HEK293 (cell line): ENCODE data around the gene CASP3.
"Not testable (repeated sequence)": the region's sequence is repeated elsewhere in the genome, so short reads cannot be mapped to it uniquely, and the experiment has no call there.

ENCODE experiments used
- CTCF ChIA-PET: fragments of 350-600 bp; formaldehyde crosslinking; extraction: SDS; loops from one replicate; lab custom pipeline; 2021; ENCODE audit warnings: antibody characterized with exemption; lab: Yijun Ruan, JAX
- POLR2A ChIA-PET: fragments of 300-600 bp; formaldehyde crosslinking; extraction: SDS; loops from one replicate; lab custom pipeline; 2020; ENCODE audit warnings: antibody characterized with exemption, inconsistent platforms; lab: Yijun Ruan, JAX
- H3K27ac ChIP-seq: fragments of 200-500 bp; sonication (Bioruptor generic); 2 replicates; pipeline ENCODE4 v1.5.1; 2014; ENCODE audit warnings: low read depth, low read length, control low read depth, inconsistent platforms; ENCODE audit errors: extremely low read depth
- H3K36me3 ChIP-seq, 2 experiments: fragments of 200-500 bp in 1 of 2; sonication (Bioruptor generic) in 1 of 2; 1 replicate in 1 of 2; 2 replicates in 1 of 2; pipeline ENCODE4 v1.5.1; 2014 to 2017; ENCODE audit warnings: inconsistent platforms in 2 of 2, low read length in 2 of 2; ENCODE audit not compliant: control insufficient read depth in 2 of 2, insufficient read depth in 1 of 2
- H3K4me1 ChIP-seq: fragments of 200-500 bp; sonication (Bioruptor generic); 2 replicates; pipeline ENCODE4 v1.5.1; 2014; ENCODE audit warnings: mild to moderate bottlenecking, low read length, inconsistent platforms; ENCODE audit not compliant: control insufficient read depth, insufficient read depth
- H3K4me3 ChIP-seq: 2 replicates; pipeline ENCODE4 v1.5.1; 2011; ENCODE audit warnings: low read depth, mild to moderate bottlenecking, control low read depth, low read length, moderate library complexity
- H3K9me3 ChIP-seq: fragments of 200-500 bp; sonication (Bioruptor generic); 2 replicates; pipeline ENCODE4 v1.5.1; 2014; ENCODE audit warnings: low read depth, low read length, inconsistent platforms; ENCODE audit not compliant: control insufficient read depth, insufficient read depth
- EGR2 ChIP-seq: fragments of 450-650 bp; formaldehyde crosslinking; IDR thresholded peaks from 2 replicates; pipeline ENCODE4 v1.5.1; 2016; ENCODE audit warnings: low read depth, missing biosample characterization, missing genetic modification characterization
- KLF17 ChIP-seq: fragments of 450-650 bp; formaldehyde crosslinking; IDR thresholded peaks from 2 replicates; pipeline ENCODE4 v1.5.1; 2016; ENCODE audit warnings: missing biosample characterization, missing genetic modification characterization
- KLF8 ChIP-seq: fragments of 450-650 bp; formaldehyde crosslinking; IDR thresholded peaks from 2 replicates; pipeline ENCODE4 v1.5.1; 2016; ENCODE audit warnings: missing biosample characterization, missing genetic modification characterization
- PRDM4 ChIP-seq: fragments of 450-650 bp; formaldehyde crosslinking; IDR thresholded peaks from 2 replicates; pipeline ENCODE4 v1.5.1; 2017; ENCODE audit warnings: missing biosample characterization, missing genetic modification characterization
- REPIN1 ChIP-seq: fragments of 450-650 bp; formaldehyde crosslinking; IDR thresholded peaks from 2 replicates; pipeline ENCODE4 v1.5.1; 2017; ENCODE audit warnings: missing biosample characterization, missing genetic modification characterization, low read depth
- ZBTB10 ChIP-seq: fragments of 450-650 bp; formaldehyde crosslinking; IDR thresholded peaks from 2 replicates; pipeline ENCODE4 v1.5.1; 2016; ENCODE audit warnings: missing biosample characterization, missing genetic modification characterization
- ZFP37 ChIP-seq: fragments of 450-650 bp; formaldehyde crosslinking; IDR thresholded peaks from 2 replicates; pipeline ENCODE4 v1.5.1; 2016; ENCODE audit warnings: missing biosample characterization, missing genetic modification characterization
- ZNF112 ChIP-seq: fragments of 450-650 bp; formaldehyde crosslinking; IDR thresholded peaks from 2 replicates; pipeline ENCODE4 v1.5.0; 2017; ENCODE audit warnings: missing biosample characterization, missing genetic modification characterization
- ZNF155 ChIP-seq: fragments of 450-650 bp; formaldehyde crosslinking; IDR thresholded peaks from 2 replicates; pipeline ENCODE4 v1.5.1; 2016; ENCODE audit warnings: missing biosample characterization, missing genetic modification characterization
- ZNF473 ChIP-seq: fragments of 450-650 bp; formaldehyde crosslinking; IDR thresholded peaks from 2 replicates; pipeline ENCODE4 v1.5.1; 2017; ENCODE audit warnings: missing biosample characterization, missing genetic modification characterization
- ZNF48 ChIP-seq: fragments of 450-650 bp; formaldehyde crosslinking; IDR thresholded peaks from 2 replicates; pipeline ENCODE4 v1.5.1; 2016; ENCODE audit warnings: missing biosample characterization, missing genetic modification characterization
- ZNF510 ChIP-seq: fragments of 450-650 bp; formaldehyde crosslinking; IDR thresholded peaks from 2 replicates; pipeline ENCODE4 v1.5.1; 2018; ENCODE audit warnings: mild to moderate bottlenecking, missing genetic modification characterization, missing biosample characterization; ENCODE audit not compliant: insufficient replicate concordance
- ZNF558 ChIP-seq: fragments of 450-650 bp; formaldehyde crosslinking; IDR thresholded peaks from 2 replicates; pipeline ENCODE4 v1.5.1; 2016; ENCODE audit warnings: missing biosample characterization, missing genetic modification characterization
- ZNF791 ChIP-seq: fragments of 450-650 bp; formaldehyde crosslinking; IDR thresholded peaks from 2 replicates; pipeline ENCODE4 v1.5.1; 2016; ENCODE audit warnings: missing biosample characterization, missing genetic modification characterization
- ZNF843 ChIP-seq: fragments of 450-650 bp; formaldehyde crosslinking; IDR thresholded peaks from 2 replicates; pipeline ENCODE4 v1.5.1; 2016; ENCODE audit warnings: missing biosample characterization, missing genetic modification characterization
- ZSCAN30 ChIP-seq: fragments of 450-650 bp; IDR thresholded peaks from 2 replicates; pipeline ENCODE4 v1.5.1; 2018; ENCODE audit warnings: missing biosample characterization, mild to moderate bottlenecking, missing genetic modification characterization, moderate library complexity

The CASP3 gene

GRCh38 chr4:184628103-184628502 is 21.1 kb downstream of the CASP3 start (continued):
- TF ChIP-seq ZNF155 (tag by site-specific recombination) (no peak), ZFP37 (tag by site-specific recombination) (no peak), ZBTB10 (tag by site-specific recombination) (no peak), ZSCAN30 (tag by site-specific recombination) (no peak)

GRCh38 chr4:184625783-184626596 is 23.3 kb downstream of the CASP3 start:
- H3K9me3 ChIP-seq, H3K4me3 ChIP-seq, POLR2A ChIA-PET, CTCF ChIA-PET, H3K27ac ChIP-seq, H3K4me1 ChIP-seq: not testable (repeated sequence)
- peaks cover 4 to 34% of the 10 kb centered on the region in 2 experiments for H3K36me3 ChIP-seq

GRCh38 chr4:184624972-184625554 is 24.2 kb downstream of the CASP3 start:
- ChIA-PET CTCF (no interaction called here), POLR2A (no interaction called here)

GRCh38 chr4:184624504-184624903 is 24.7 kb downstream of the CASP3 start:
- POLR2A ChIA-PET: not testable (repeated sequence)

More at GRCh38 chr4:184624972-184625554, 24.2 kb downstream of the CASP3 start:
- Histone ChIP-seq H3K27ac (no peak overlapping the region), H3K4me3 (no peak overlapping the region), H3K9me3 (no peaks in the 10 kb centered on the region), H3K36me3 (peaks cover 0 to 25% of the 10 kb centered on the region in 2 experiments; a peak in 2 of 3 replicates), H3K4me1 (no peaks in the 10 kb centered on the region)
- TF ChIP-seq ZNF558 (tag by site-specific recombination) (no peak), KLF17 (tag by site-specific recombination) (no peak), ZNF510 (tag by site-specific recombination) (no peak), KLF8 (tag by site-specific recombination) (no peak), ZNF112 (tag by site-specific recombination) (no peak), ZNF843 (no peak), REPIN1 (tag by site-specific recombination) (no peak), ZNF48 (tag by site-specific recombination) (no peak), ZNF473 (tag by site-specific recombination) (no peak), ZNF791 (tag by site-specific recombination) (no peak), EGR2 (tag by site-specific recombination) (no peak), PRDM4 (tag by site-specific recombination) (no peak)

More at GRCh38 chr4:184624504-184624903, 24.7 kb downstream of the CASP3 start:
- H3K27ac ChIP-seq, H3K9me3 ChIP-seq, H3K4me3 ChIP-seq, CTCF ChIA-PET, H3K4me1 ChIP-seq: not testable (repeated sequence)
- H3K36me3 ChIP-seq: peaks cover 0 to 19% of the 10 kb centered on the region in 2 experiments; a peak in 2 of 3 replicates
